ENCODE data around the gene DHDH.

DNA sequence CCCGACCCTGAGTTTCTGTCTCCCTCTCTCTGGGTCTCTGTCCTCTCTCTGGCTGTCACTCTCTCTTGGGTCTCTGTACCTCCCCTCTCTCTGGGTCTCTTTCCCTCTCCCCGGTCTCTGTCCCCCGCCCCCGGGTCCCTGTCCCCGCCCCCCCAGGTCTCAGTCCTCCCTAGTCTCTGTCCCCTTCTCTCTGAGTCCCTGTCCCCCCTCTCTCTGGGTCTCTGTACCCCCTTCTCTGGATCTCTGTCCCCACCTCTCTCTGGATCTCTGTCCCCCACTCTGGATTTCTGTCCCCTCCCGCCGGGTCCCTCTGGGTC is 29.3 kb downstream of the DHDH start:
- TF ChIP-seq CTCF (IDR thresholded peaks at IDR 0.05) (no peak), POLR2A (IDR thresholded peaks at IDR 0.05) (no peak), POLR2AphosphoS5 (IDR thresholded peaks at IDR 0.05) (no peak), EP300 (IDR thresholded peaks at IDR 0.05) (no peak)

Measured in upper lobe of left lung (tissue), 4 donors.